DMS 273 (cell line): ENCODE measurements around the gene SMARCA2.

Experiments
- DNase-seq: peaks from one replicate; lab custom pipeline; 2025; ENCODE audit not compliant: unreplicated experiment; lab: John Stamatoyannopoulos, UW

The SMARCA2 gene

DNA sequence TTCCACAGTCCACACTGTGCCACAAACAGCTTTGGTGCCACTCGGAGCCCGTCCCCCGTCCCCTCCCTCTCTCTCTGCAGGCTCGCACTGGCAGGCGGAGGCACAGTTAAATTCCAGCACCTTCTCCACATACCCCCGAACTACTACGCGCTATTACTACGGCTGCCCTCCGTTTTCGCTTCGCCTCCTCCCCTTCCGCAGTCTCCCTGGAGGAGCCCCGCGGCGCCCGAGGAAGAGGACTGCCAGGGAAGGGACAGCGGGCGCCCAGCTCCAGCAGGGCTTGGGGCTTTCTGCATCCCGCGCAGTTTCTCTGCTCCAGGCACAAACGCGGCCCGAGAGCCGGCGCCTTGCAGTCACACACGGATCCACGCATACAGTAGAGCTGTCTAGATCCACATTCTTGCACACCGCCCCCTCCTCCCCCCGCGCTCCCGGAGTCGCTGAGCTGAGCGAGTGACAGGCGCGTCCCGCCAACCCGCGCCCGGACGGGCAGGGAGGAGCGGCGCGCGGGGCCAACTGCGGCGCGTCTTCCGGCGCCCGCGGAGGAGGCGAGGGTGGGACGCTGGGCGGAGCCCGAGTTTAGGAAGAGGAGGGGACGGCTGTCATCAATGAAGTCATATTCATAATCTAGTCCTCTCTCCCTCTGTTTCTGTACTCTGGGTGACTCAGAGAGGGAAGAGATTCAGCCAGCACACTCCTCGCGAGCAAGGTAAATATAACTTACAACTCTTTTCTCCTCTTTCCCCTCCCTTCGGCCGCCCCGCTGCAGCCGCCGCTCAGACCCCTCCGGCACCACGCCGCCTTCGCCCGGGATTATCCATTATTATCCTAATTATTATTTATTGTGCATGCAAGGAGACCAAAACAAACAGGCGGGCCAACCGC is at the start of gene SMARCA2:
TSS of gene SMARCA2 (plus strand) at position 652 of the 885 bp plus-strand sequence. CDS start 13,676 bp downstream, outside the sequence.
- peak; percentile 97 for DNase-seq

DNA sequence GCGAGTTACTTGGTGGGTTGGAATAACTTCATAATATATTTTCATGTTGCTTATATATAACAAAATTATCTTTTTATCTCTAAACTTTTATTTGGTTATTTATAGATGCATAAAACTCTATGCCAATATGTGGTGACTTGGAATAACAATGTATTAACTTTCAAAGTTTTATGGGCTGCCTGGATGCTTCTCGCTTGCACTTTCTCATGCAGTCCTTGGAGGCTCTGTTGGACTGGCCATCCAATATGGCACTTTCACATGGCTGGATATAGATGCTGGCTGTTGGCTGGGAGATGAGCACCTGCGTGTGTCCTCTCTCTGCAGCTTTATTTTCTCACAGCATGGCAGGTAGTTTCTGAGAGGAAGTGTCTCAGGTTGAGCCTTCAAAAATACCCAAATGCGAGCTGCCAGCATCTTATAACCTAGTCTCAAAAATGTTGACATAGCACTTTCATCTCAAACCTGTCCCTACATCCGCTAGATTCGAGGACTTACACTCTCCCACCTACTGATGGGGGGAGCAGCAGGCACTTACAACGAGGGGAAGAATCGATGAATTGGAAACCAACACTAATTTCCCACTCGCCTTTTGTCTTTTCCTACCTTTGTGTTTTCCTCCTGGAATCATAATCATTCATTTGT is 48.3 kb upstream of the SMARCA2 start:
- DNase-seq = no peak

DNA sequence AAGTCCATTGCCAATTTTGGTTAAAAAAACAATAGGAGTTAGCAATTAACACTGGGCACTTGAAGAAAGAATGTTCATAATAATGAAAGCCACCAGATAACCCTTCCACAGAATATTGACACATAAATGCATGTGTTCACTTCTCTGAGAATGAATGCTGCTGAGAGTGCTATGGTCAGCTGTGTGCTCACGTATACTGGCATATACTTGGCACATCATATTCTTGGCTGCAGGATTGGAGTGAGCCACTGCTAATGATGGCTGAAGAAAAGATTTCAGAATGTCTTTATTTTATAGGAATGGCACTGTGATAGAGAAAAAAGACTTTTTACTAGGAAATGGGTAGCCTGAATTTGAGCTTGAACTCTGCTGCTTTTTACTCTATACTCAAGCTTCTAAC is 46.0 kb upstream of the SMARCA2 start:
- no peak for DNase-seq

DNA sequence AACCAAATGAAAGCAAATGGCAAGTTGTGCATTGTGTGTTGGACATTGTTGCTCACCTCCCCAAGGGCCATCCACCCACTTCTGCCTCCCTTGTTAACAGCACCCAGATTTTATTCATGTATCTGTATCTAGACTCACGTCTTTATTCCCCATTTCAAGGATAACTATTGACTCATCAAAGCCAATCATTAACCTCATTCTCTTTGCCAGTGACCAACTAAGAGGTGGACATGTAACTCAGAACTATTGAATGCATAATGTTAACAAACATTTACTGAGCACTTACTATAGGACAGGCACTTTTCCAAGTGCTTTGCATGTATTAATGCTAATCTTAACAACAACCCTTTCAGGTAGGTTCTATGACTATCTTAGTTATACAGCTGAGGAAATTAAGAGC is 45.2 kb upstream of the SMARCA2 start:
- no peak for DNase-seq

- no peak for DNase-seq
These were observed 42.5 kb upstream of the SMARCA2 start for GRCh38 chr9:1972672-1973071.

- no peak for DNase-seq
These were observed 38.1 kb upstream of the SMARCA2 start for GRCh38 chr9:1977026-1977425.

- peak; percentile 94 for DNase-seq
These were observed 36.2 kb upstream of the SMARCA2 start for GRCh38 chr9:1978941-1979340.

DNA sequence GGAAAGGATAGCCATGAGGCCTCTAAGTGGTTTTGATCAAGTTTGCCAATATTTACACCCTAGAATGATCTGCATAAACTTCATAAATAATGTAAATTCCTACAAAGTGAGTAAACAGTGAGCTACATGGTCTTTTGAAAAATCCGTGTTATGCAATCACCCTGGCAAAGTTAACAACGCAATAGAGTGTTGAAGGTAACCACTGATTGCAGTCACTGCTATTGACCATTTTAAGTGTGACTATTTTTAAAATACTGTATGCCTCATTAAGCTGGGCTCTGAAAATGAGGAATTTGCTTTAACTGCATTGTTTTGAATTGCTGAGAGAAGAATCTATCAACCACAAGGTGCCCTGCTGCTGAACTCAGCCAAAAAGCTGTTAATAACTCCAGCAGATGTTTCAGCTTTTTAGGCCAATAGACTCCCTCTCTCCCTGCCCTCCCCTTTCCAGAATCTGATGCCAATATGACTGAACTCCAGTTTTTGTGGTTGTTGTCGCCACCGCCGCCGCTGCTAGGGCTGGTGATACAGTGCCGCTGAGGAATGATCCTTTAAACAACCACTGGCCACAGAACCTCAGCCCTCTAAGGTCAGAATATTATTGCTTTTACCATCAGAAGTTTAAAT is 35.3 kb upstream of the SMARCA2 start:
- peak; percentile 94 for DNase-seq

DNA sequence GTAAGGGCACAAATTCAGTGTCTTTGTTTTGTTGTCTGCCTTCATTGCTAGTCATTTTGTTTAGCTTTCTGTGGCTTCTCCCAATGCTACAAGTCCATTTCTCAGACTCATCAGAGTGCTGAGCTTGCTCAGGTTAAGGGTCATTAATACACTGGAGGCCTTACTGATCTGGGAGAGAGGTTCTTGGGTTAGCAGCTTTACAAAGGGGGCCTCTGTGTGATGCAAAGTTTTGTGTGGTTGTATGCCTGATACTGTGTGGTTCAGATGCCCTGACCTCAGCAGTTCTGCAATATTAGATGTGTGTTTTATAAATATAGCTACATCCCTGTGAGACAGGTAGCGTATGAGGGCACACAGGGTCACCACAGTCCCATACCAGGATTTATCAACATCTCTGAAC is 34.8 kb upstream of the SMARCA2 start:
- DNase-seq = peak; percentile 36

DNA sequence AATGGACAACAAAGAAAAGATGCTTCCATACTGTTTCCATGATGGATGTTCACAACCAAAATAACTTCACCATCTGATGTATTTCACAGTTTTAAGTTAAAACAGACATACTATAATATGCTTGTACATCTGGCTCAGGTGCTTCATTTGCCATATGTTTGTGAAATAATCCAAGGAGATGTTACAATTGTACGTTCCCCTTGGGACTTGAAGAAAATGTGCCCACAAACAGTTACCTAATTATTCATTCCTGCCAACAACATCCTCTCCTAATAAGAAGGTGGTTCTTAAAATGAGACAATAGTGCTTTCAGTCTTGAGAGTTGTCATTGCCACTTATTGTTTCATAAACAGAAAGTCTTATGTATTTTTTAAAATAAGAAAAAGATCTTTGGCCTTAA is 33.1 kb upstream of the SMARCA2 start:
- no peak for DNase-seq

- DNase-seq = no peak
These were observed 28.8 kb upstream of the SMARCA2 start for GRCh38 chr9:1986341-1986740.

GRCh38 chr9:1989500-1989899 is 25.6 kb upstream of the SMARCA2 start:
- DNase-seq = no peak

DNA sequence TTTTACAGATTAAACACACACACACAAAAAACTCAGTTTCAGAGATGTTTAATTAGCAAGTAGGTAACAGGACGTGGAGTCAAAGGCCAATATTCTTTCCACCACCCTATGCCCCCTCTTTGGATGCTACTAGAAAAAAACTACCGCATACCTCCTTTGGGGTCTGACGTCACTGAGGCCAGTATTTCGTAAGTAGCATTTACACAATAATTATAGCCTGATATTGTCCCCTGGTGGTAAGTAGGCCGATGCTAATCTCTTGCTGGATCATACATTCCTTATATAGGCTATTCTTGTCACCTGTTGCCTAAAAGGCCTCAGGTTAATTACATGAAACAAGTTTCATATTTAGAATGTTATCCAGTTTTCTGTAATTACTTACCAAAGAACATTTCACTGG is 21.0 kb upstream of the SMARCA2 start:
- no peak for DNase-seq

- DNase-seq = no peak
These were observed 20.1 kb upstream of the SMARCA2 start for GRCh38 chr9:1995084-1995483.

GRCh38 chr9:1996156-1996555 is 19.0 kb upstream of the SMARCA2 start:
- DNase-seq = no peak

DNA sequence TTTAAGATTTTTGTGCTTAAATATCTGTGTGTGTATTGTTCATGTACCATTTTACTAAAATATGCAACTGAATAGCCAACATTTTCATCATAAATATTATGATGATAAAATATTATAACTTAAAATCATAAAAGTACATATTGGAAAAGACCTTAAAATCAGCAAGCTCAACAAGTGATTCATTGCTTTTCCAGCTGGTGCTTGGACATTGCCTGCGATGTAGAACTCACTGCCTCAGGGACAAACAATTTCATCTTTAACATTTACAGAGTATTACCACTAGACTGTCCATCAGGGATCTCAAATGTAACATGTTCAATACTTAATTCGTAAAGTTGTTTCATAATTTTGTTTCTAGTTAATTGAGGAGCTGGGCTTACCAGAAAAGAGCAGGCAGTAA is 17.5 kb upstream of the SMARCA2 start:
- DNase-seq = no peak

GRCh38 chr9:1998111-1998510 is 17.0 kb upstream of the SMARCA2 start:
- no peak for DNase-seq

- DNase-seq = no peak
These were observed 14.8 kb upstream of the SMARCA2 start for GRCh38 chr9:2000314-2000713.

DNA sequence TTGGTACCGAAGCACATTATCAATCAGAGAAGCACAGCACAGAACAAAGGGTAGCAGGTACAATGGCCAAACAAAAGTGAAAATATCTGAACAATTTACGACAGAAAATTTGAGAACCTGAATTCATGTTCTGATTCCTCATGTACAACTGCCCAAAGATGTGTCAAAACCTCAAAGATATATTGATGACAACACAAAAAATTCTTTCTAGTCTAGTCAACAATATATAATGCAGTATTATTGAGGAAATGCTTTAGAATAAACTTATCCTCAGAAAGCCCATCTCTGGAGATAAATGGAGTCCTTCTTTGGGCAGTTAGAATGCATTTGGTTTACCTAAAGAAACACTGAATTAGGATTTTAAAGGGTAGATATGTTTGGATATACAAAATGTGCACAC is 6.8 kb upstream of the SMARCA2 start:
- no peak for DNase-seq

- no peak for DNase-seq
These were observed 2.8 kb upstream of the SMARCA2 start for GRCh38 chr9:2012347-2012746.

DNA sequence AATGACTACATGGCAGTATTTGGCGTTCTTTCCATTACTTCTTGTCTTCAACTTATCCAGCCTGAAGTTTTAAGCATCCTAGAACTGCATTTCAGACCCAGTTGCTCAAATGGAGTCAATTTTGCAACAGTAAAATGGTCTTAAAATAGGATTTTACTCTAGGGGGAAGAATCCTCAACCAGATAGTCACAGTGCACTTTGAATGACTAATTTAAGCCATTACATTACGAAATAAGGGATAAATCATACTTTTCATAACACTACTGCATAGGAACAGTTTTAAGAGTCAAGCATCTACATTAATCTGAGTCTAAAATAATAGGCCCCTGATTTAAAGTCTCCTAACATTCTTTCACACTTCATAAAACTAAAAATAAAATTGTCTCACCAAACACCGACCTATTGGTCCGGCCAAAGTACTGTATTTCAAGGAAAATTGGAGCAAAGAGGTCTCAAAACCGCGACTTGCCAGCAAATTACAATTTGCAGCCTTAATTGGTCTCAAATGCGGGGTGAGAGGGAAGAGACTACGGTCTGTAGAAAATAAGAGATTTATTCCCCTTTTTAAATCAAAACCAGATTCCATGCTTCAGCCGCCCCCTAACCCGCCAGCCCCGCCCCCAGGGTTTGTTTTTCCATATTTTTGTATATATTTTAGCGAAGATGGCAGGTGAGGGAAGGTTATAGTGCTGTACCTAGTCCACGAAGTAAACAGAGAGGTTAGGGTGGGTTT is 1.2 kb upstream of the SMARCA2 start:
- DNase-seq = no peak
